ENCODE measurements around the gene PSMC1.

DNA sequence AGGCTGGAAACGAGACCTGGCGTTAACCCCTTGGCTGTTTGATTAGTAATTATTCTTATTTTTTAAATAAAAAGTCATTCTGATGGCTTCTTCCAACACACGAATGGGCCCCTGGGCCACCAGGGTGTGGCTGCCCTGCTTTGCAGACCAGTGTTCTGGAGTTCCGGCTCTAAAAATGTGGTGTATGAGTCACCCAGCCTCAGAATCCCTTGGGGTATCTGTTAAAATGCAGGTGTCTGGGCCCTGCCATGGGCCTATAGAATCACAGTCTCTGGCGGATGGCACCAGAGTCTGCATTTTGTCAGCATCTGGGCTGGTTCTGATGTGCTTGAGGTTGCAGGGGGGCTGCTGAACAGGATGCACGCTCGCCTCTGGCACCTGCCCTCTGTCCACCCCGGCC is 2.5 kb upstream of the PSMC1 start:
- TF ChIP-seq, protein P1, sequence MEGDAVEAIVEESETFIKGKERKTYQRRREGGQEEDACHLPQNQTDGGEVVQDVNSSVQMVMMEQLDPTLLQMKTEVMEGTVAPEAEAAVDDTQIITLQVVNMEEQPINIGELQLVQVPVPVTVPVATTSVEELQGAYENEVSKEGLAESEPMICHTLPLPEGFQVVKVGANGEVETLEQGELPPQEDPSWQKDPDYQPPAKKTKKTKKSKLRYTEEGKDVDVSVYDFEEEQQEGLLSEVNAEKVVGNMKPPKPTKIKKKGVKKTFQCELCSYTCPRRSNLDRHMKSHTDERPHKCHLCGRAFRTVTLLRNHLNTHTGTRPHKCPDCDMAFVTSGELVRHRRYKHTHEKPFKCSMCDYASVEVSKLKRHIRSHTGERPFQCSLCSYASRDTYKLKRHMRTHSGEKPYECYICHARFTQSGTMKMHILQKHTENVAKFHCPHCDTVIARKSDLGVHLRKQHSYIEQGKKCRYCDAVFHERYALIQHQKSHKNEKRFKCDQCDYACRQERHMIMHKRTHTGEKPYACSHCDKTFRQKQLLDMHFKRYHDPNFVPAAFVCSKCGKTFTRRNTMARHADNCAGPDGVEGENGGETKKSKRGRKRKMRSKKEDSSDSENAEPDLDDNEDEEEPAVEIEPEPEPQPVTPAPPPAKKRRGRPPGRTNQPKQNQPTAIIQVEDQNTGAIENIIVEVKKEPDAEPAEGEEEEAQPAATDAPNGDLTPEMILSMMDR (IDR thresholded peaks at IDR 0.05): no peak
- TF ChIP-seq, protein P2, sequence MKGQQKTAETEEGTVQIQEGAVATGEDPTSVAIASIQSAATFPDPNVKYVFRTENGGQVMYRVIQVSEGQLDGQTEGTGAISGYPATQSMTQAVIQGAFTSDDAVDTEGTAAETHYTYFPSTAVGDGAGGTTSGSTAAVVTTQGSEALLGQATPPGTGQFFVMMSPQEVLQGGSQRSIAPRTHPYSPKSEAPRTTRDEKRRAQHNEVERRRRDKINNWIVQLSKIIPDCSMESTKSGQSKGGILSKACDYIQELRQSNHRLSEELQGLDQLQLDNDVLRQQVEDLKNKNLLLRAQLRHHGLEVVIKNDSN (IDR thresholded peaks at IDR 0.05; ENCODE audit: borderline replicate concordance, low read depth): no peak
- TF ChIP-seq RAD21 (IDR thresholded peaks at IDR 0.05; ENCODE audit: low read length): no peak
- TF ChIP-seq RXRA (IDR thresholded peaks at IDR 0.05; ENCODE audit: borderline replicate concordance, low read depth): no peak
- TF ChIP-seq FOXJ3 (CRISPR knock-in tag; IDR thresholded peaks at IDR 0.05): no peak
- TF ChIP-seq GATA2 (CRISPR knock-in tag; IDR thresholded peaks at IDR 0.05): no peak
- TF ChIP-seq, protein P3, sequence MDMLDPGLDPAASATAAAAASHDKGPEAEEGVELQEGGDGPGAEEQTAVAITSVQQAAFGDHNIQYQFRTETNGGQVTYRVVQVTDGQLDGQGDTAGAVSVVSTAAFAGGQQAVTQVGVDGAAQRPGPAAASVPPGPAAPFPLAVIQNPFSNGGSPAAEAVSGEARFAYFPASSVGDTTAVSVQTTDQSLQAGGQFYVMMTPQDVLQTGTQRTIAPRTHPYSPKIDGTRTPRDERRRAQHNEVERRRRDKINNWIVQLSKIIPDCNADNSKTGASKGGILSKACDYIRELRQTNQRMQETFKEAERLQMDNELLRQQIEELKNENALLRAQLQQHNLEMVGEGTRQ (IDR thresholded peaks at IDR 0.05; ENCODE audit: borderline replicate concordance, low read depth, low read length): no peak
- TF ChIP-seq POLR2AphosphoS5 (IDR thresholded peaks at IDR 0.05; ENCODE audit: low read depth, low read length): no peak
- TF ChIP-seq EZH2phosphoT487 (IDR thresholded peaks at IDR 0.05; ENCODE audit: borderline replicate concordance, low read depth): no peak
- TF ChIP-seq MXI1 (IDR thresholded peaks at IDR 0.05; ENCODE audit: low read depth, low read length): no peak
- no peak for TF ChIP-seq ELF1 (IDR thresholded peaks at IDR 0.05)
- TF ChIP-seq TEAD4 (IDR thresholded peaks at IDR 0.05; ENCODE audit: borderline replicate concordance, insufficient read depth): no peak
- TF ChIP-seq YY1 (IDR thresholded peaks at IDR 0.05; ENCODE audit: low read depth): no peak
